GM18907 (cell line): ENCODE measurements around the gene HNRNPR.
"Not testable (repeated sequence)": the region's sequence is repeated elsewhere in the genome, so short reads cannot be mapped to it uniquely, and the experiment has no call there.

Experiments
- ATAC-seq: cut with Tn5 transposase; IDR thresholded peaks from one replicate; pipeline ENCODE4 v1.9.1; 2021; ENCODE audit warnings: mild to moderate bottlenecking, moderate library complexity; ENCODE audit not compliant: unreplicated experiment

Gene HNRNPR

DNA sequence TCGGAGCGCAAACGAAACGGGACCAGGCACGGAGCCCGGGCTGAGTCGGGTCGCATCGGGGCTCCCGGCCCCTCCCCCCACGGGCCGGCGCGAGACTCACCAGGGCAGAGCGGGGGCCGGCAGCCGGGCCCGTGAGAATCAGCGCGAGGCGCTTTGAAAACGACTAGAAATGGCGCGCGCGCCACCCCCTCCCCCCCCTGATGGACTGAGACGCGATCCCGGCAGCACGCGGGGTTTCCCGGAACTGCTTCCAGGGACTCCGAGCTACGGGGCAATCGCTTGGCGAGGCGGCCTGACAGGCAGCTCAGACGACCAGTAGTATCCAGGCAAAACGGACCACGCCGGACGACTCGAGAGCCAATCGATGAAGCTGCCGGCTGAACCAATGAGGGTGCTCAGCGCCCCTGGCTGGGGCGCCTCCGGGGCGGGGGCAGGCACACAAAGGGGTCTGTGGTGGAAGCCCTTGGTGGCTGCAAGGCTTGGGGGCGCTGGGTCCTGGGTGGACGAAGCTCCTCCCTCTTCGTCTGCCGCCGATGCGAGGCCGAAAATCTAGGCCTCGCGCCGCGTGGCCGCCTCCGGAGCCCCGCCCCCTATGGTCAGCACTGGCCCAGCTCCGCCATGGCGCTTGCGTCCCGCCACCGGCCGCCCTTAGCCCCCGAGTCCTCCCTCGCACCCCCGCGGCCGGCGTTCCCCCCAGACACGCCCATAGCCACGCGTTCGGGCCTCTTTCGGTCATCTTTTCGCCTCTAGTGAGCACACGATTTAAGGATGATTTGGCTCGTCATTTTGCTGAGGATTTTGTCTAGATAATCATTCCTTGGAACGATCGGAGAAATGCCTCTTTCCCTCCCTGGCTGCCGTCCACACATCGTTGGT lies at the start of gene HNRNPR:
HNRNPR (minus strand) TSS at position 174 of the 876 bp plus-strand sequence. CDS start 3,276 bp downstream, outside the sequence.
- peak; percentile 95 for ATAC-seq

DNA sequence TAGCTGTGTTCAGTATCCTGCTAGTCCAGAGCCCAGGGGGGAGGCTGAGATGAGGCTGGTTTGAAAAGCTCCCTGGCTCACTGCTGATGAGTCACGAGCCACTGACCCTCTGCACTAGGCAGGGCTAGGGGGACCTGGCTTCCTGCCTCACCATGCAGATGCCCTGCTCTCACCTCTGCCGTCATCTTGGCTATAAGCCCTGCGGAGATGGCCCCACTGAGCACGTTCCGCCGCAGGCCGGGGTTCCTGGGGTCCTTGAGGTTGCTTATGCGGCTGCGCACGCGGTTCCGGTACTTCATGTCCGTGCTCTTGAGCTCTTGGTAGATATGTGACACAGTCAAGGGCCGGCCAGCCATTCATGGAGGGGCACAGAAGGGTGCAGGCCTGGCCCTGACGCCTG lies 49.6 kb upstream of the HNRNPR start:
- ATAC-seq: no peak

DNA sequence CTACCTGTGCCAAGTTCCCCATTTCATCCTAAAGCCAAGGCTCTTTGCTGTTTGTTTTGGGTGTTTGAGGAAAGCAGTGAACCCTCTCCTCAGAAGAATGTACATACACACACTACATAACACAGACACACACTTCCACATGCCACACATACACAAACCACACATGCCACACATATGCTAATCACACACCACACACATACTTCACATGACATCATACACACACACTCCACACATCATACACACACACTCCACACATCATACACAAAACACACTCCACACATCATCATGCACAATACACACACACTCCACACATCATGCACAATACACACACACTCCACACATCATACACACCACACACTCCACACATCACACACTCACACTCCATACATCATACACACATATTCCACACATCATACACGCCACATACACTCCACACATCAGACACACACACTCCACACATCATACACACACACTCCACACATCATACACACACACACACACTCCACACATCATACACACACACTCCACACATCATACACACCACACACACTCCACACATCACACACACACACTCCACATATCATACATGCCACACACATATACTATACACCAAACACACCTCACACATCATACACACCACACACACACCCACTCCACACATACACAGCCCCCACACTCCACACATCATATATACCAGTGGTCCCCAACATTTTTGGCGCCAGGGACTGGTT lies 48.2 kb upstream of the HNRNPR start:
- no peak for ATAC-seq

DNA sequence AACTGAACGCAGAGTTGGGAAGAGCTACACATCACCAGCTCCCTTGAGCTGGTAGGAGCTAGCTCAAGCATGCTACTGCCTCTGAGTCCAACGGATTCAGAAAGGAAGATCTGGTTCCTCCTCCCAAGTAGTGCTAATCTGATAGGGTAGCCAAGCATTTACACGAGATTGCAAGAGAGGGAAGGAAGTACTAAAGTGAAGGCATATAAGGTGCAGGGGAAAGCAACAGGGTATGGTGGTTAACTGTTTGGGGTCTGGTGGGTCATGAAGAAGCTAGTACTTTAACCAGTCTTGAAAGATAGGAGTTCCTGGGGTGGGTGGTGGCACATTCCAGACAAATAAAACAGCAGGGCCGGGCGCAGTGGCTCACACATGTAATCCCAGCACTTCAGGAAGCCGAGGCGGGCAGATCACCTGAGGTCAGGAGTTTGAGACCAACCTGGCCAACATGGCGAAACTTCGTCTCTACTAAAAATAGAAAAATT lies 45.8 kb upstream of the HNRNPR start:
- no peak for ATAC-seq

DNA sequence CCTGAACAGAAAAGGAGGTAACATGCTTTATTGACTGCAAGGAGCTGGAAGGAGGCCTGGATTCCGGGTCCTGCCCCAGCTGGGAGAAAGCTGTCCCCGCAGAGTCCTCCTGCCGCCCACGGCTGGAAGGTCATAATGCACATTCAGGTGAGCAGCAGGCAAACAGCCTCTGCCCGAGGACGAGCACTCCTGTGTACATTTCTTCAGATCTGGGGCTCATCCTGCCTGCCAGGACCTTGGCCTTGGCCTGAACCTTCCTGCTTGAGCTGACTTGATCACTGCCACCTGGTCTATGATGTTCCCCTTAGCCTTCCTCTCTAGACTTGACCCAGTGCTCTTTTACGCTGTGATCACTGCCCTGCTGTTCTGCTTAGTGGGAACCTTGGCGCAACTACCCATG lies 43.4 kb upstream of the HNRNPR start:
- no peak for ATAC-seq

DNA sequence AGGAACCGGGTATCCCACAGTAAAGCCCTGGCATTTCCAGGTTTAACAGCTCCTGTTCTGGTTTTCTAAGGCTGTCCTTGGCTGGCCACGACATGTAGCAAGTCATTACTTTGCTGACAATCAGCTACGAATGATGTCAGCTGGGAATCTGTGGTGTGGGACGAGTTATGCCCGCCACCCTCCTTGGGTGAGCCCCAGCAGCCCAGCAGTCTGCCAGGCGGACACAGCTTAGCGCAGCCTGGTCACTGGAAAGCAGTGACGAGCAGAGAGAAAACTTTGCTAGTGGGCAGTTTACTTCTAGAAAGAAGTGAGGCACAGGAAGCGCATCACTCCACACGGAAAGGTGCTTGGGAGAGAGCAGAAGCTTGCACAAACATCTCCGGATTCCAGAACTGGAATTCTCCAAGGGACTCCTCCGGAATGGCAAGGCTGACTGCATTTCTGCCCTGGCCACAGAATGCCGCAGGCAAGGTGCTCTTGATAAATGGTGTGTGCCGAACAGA lies 41.1 kb upstream of the HNRNPR start:
- no peak for ATAC-seq

DNA sequence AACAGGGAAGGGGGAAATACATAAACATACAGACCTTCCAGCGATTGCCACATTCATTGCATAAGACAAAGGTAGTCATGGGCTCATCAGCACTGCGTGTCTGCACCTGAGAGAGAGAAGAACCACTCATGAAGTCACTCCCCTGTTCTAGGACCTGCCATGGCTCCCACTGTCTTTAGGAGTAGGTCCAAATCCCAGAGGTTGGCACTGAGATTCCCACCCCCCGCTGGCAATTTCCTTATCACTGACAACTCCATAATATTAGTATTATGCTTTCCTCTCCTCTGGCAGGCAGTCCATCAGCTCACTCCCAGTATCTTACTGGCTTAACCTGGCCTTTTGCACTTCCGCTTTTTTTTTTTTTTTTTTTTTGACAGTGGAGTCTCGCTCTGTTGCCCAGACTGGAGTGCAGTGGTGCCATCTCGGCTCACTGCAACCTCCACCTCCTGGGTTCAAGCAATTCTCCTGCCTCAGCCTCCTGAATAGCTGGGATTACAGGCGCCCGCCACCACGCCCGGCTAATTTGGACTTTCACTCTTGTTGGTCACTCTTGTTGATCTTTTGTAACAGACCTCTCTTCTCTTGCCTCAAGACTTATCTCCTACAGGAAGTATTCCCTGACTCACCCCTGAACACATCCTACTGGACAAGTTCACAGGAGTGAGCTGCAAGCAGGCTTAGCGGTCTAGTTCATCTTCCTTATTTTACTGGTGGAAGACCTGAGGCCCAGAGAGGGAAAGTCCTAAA lies 40.4 kb upstream of the HNRNPR start:
- no peak for ATAC-seq

DNA sequence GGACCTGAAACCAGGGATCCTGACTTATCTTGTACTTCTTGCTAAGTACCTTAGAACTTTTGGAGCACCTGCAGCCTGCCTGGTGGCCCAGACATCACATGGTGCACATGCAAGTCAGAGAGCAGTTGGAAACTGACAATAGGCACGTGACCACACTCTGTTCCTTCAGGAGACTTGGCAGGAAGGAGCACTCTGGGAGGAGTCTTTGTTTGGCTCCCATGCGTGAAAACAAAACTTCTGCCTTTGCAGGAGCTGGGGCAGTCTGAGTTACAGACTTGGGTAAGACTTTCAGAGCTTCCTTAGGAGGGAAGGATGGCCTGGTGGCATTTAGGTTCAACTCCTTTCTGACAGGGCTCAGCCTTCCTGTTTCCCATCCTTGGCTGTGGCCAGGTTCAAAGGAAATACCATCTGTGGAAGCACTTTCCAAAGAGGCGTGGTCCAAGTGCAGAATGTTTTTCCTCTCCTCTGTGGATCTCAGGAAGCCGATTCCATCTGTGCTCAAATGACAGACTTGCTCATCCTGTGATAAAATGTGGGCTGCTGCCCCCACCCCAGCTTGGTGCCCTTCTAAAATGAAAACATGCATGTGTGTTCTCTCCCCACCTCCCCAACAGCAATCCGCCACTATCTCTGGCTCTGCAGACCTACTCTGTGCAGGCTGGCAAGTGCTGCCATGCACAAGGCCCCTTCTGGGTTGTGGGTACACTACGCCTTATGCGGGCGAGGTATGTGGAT lies 39.7 kb upstream of the HNRNPR start:
- no peak for ATAC-seq

DNA sequence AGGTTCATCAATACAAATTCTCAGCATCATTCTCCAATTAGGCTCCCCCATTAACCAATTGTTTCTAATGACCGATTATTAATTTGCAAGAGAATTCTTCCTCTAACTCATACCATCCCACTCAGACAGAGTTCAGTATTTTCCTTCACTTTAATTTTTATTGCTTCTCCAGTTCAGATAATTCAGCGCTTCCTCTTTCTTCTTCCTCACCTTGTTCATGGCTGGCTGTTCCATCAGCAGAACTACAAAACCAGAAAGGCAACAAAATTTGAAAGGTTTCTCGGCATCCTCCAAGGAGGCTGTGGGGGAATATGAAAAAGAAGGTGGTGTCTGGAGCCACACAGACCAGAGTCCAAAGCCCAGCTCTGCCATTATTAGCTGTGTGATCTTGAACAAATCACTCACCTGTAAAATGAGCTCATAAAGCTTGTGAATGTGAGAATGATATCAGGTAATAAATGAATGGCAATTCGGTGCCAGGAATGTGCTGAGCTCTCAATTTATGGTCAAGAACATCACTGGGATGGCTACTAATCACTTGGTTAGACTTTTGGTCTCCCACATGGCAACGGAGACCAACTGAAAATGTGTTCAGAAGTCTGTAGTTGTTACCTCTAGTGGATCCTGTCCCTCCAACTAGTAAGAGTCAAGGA lies 37.3 kb upstream of the HNRNPR start:
- ATAC-seq: no peak

DNA sequence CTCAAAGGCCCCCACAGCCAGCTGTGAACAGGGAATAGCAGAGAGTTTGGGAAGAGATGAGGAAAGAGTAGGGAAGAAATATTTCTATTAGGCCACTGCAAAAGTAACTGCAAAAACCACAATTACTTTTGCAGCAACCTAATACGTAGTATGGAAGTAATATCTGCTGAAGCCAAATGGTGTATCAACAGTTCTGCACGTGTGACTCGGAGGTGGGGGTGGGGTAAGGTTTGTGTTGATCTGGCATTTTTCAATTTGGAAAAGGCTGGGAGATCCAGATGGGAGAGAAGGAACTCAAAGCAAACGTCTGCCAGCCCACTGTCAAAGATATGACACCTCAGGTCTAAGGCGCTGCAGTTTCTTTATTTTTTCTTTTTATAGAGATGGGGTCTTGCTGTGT lies 36.6 kb upstream of the HNRNPR start:
- ATAC-seq: no peak

DNA sequence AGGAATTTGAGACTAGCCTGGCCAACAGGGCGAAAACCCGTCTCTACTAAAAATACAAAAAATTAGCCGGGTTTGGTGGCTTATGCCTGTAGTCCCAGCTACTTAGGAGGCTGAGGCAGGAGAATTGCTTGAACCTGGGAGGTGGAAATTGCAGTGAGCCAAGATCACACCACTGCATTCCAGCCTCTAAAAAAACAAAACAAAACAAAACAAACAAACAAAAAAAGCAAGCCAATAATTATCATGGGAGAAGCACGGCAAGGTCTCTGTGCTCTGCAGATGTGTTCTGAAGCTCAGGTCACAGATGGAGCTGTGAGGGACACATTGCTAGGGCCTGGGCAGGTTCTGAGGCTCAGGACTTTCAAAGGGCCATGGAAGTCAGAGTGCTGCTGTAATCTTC lies 36.2 kb upstream of the HNRNPR start:
- ATAC-seq: not testable (repeated sequence)

DNA sequence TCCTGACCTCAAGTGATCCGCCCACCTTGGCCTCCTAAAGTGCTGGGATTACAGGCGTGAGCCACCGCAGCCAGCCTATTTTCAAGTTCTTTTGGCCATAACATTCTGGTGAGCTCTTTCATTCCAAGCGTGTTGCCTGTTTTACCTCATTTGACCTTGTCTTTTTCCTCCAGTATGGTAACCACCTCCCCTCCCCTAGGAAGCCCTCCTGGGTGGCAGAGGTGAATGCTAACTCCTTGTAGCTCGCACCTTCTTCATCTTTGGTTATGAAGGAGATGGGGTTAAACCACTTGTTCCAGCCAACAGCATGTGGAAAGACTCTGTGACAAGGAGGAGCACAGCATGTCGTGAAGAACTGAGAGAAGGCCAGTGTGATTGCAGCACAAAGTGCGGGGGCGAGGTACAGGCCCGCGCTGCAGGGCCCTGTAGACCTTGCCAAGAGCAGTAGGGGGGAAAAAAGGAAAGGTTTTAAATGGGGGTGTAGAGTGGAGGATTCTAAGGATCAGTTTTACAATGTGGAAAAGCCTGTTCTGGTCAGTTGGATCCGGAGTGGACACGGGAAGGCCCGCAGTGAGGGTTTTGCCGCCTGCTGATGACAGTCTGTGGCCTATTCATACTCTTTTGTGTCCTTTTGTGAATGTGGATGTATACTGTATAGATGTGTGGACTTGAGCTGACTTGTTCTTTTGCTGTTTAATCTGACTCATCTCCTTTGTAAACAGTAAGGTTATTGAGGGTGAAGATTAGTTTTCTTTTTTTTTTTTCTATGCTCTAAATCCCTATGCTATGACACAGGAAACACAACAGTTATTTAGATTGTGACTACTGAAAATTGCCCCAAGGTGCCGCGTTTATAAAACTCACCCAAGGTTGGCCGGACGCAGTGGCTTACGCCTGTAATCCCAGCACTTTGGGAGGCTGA lies 33.1 kb upstream of the HNRNPR start:
- no peak for ATAC-seq

DNA sequence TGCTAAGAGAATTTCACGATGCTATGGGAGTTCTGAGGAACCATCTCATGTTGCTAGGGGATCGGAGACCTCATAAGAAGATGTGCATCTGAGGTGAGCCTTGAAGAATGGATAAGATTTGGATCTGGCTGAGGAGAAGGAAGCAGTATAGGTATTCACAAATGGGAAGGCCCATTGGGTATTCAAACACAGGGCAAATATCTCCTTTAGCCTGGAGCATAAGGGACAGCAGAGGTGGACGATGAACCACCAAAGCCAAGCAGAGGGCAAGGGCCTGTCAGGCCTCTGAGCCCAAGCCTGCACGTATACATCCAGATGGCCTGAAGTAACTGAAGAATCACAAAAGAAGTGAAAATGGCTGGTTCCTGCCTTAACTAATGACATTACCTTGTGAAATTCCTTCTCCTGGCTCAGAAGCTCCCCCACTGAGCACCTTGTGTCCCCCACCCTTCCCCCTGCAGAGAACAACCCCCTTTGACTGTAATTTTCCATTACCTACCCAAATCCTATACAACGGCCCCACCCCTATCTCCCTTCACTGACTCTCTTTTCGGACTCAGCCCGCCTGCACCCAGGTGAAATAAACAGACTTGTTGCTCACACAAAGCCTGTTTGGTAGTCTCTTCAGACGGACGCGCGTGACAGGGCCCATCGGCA lies 30.1 kb upstream of the HNRNPR start:
- ATAC-seq: not testable (repeated sequence)

DNA sequence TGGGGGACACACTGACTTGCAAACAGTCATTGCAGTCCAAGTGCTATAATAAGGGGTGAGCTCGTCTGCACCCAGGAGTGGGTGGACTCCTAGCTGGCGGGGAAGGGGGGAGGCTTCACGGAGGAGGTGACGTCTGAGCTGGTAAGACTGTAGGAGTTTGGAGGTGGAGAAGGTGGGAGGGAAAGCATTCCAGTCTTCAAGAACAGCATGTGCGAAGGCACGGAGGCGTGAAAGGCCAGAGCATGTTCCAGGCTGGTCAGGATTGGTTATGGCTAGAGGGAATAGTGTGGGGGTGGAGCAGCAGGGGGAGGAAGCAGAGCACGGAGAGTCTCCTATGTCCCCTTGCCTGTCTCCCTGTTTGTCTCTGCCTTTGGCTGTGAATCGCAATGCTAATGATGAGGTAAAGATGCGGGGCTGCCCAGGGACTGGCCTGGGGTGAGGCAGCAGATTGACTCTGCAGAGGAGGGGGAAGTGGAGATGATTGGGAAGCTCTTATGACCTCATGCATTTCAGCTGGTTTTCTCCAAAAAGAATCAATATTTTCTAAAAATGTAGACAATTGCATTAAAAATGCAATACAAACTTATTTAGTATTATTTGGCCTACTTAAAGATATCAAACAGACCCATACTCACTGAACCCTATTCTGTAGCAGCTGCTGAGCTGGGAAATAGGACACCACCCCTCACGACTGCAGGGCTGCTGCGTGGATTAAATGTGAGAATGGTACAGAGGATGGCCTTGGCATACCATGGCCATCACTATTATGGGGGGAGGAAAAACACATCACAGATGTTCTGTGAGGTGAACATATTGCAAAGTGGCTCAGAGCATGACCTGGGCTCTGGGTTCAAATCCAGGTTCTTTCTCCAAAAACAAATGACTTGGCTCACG lies 28.1 kb upstream of the HNRNPR start:
- no peak for ATAC-seq

DNA sequence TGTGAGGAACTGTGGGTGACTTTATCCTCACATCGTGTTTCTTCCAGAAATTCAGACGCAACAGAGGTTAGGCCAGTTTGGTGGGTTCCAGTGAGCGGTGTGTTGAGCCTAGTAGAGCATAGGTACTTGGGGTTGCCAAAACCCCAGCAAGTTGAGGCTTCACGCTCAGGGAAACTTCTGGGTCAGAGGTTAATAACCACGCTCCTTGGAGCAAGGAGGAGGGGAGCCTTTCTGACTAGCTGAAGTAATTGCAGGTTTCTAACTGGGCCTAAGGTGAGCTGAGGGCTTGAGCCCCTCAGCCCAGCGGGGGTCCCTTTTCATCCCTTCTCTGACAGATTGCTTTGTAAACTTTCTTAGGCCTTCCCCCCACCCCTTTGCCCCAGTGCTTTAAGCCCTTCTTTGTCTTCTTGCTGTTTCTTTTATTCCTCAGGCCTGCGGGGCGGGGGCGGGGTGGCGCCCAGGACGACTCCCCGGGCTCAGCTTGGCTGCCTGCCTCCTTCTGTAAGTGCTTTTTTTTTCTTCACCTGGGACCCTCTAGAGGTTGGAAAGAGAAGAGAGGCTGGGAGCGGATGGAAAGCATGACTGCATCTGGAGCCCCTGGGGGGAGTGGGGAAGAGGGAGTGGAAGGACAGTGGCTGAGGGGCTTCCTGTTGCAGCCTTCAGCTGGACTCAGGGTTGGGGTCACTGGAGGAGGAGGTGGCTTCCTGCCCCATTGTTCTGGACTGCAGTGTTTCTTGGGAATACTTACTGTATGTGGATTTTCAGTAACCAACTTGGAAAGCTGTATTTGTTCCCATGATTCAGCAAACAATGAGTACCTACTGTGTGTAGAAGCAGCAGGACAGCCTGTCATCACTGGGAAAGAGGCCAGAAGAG lies 26.9 kb upstream of the HNRNPR start:
- ATAC-seq: no peak

DNA sequence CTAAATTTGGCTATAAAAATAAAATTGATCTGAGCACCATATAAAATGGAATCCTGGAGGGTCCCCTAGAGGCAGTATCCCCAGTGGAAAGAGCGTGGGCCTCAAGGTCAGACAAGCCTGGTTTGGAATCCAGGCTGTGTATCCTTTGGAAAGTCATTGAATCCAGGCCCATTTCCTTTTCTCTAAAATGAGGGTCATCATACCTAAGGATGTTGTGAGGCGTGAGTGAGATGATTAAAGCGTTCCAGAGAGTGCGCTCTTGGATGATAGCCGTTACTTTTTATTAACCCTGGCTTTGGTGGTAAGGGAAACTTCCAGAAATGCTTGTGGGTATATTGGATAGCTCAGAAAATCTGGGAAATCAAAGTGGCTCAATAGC lies 26.2 kb upstream of the HNRNPR start:
- no peak for ATAC-seq
